Osteoblast (primary cell): ENCODE data around the gene RNF112. TPM values are rescaled to one million over a fixed set of nuclear protein-coding genes. Genes with fewer than 3 reads are reported as not detected.
A peak's percentile ranks its signal among the peaks of the same experiment; 100 is the strongest.

Experiments used
- DNase-seq: peaks from one replicate; pipeline ENCODE4 v3.0.0; 2011; ENCODE audit warnings: low spot score, mixed read lengths; ENCODE audit not compliant: insufficient read length; ENCODE audit errors: missing footprints
- H2AFZ ChIP-seq: 2 replicates; pipeline ENCODE4 v1.6.0; 2011; ENCODE audit warnings: mild to moderate bottlenecking, low read length
- H3K27ac ChIP-seq: 2 replicates; pipeline ENCODE4 v1.5.1; 2011; ENCODE audit warnings: mild to moderate bottlenecking, low read depth, low read length, moderate library complexity
- H3K27me3 ChIP-seq: 2 replicates; pipeline ENCODE4 v1.6.0; 2012; ENCODE audit warnings: mild to moderate bottlenecking, control low read depth, inconsistent platforms, low read length, moderate library complexity; ENCODE audit not compliant: insufficient read depth
- H3K36me3 ChIP-seq: 2 replicates; pipeline ENCODE4 v1.5.1; 2011; ENCODE audit warnings: mild to moderate bottlenecking, low read length, control low read depth, moderate library complexity; ENCODE audit not compliant: insufficient read depth
- H3K4me1 ChIP-seq: 2 replicates; pipeline ENCODE4 v1.5.1; 2011; ENCODE audit warnings: mild to moderate bottlenecking, low read length, control low read depth, moderate library complexity; ENCODE audit not compliant: insufficient read depth
- H3K4me2 ChIP-seq: 2 replicates; pipeline ENCODE4 v1.6.0; 2011; ENCODE audit warnings: mild to moderate bottlenecking, low read length; ENCODE audit not compliant: insufficient read depth
- H3K4me3 ChIP-seq: fragments of 200-600 bp; sonication (generic); 3 replicates; pipeline ENCODE4 v1.5.1; 2012; ENCODE audit warnings: mild to moderate bottlenecking, low read length, inconsistent platforms; ENCODE audit not compliant: insufficient read depth
- H3K79me2 ChIP-seq: 2 replicates; pipeline ENCODE4 v1.6.0; 2012; ENCODE audit warnings: mild to moderate bottlenecking, low read length, control low read depth, inconsistent platforms; ENCODE audit not compliant: insufficient read depth
- H3K9me3 ChIP-seq: 2 replicates; pipeline ENCODE4 v1.5.1; 2011; ENCODE audit warnings: low read depth, low read length, control low read depth
- H4K20me1 ChIP-seq: 2 replicates; pipeline ENCODE4 v1.6.0; 2012; ENCODE audit warnings: mild to moderate bottlenecking, low read length, control low read depth; ENCODE audit not compliant: insufficient read depth
- CTCF ChIP-seq: IDR thresholded peaks from 2 replicates; pipeline ENCODE4 v1.5.1; 2011; ENCODE audit warnings: mild to moderate bottlenecking, low read depth, low read length, moderate library complexity; ENCODE audit errors: extremely low read depth
- total RNA-seq: library from RNA; depleted of rRNA; stranded (reverse); fragments of >200 nt; gene quantifications from 2 replicates; pipeline ENCODE4 v1.2.3, GENCODE V29; 2012

Gene RNF112
- total RNA-seq, 1 donor, result 0.36 TPM

DNA sequence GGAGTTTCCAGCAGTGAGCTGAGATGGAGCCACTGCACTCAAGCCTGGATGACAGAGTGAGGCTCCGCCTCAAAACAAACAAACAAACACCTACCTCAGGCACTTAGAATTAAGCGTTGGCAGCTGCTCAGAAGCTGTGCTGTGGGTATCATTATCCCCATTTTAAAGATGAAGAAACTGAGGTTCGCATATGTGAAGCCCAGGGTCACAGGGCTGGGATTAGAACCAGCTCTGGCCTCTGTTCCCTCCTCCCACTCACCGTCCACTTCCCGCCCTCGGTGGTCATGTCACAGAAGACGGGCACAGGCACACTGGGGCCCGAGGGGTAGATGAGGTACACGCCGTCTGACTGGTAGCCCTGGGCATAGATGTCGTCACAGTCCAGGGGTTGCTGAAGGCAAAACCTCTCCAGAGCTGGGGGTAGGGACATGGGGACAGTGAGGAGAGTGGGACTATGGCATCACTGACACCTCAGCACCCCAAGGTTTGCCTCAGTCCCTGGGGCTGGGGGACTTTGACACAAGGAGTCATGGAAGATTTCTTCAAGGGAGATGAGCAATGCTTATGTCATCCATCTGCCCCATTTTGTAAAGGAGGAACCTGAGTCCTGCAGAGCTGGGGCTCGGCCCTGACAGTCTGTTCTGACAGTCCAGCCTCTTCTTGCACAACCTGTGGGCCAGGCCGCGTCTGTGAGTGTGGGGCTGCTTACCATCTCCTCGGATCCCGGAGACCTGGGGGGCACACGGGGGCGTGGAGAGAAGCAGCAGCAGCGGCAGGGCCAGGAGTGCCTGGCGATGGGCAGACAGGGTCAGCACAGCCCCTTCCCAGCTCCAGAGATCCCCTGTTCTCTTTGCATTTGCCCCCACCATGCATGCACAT lies 24.7 kb upstream of the RNF112 start:
- peaks cover 5% of the 10 kb centered on the region for H3K79me2 ChIP-seq
- H3K4me2 ChIP-seq, result peak overlapping the region; percentile 74
- DNase-seq, result peak; percentile 95
- H4K20me1 ChIP-seq, result peaks cover 11% of the 10 kb centered on the region
- no peak for TF ChIP-seq CTCF
- peaks cover 35% of the 10 kb centered on the region for H3K4me1 ChIP-seq
- H3K27me3 ChIP-seq, result no peaks in the 10 kb centered on the region
- no peak overlapping the region for H2AFZ ChIP-seq
- H3K36me3 ChIP-seq, result peaks cover 44% of the 10 kb centered on the region
- peak overlapping the region; percentile 53 for H3K27ac ChIP-seq
- H3K4me3 ChIP-seq, result peak overlapping the region; percentile 42
- no peaks in the 10 kb centered on the region for H3K9me3 ChIP-seq

GRCh38 chr17:19386974-19387920 lies 23.8 kb upstream of the RNF112 start, which contains the start of gene MFAP4:
TSS of gene MFAP4 (minus strand) at chr17:19387190. CDS start at chr17:19387155, 35 bp downstream.
- Histone ChIP-seq H3K27me3 (no peaks in the 10 kb centered on the region), H3K79me2 (peaks cover 3% of the 10 kb centered on the region), H2AFZ (no peak within 1 kb of the TSS), H3K4me2 (peak within 1 kb of the TSS; percentile 74), H3K36me3 (peaks cover 36% of the 10 kb centered on the region), H3K4me1 (peaks cover 35% of the 10 kb centered on the region), H3K27ac (peak within 1 kb of the TSS; percentile 83), H3K9me3 (no peaks in the 10 kb centered on the region), H4K20me1 (peaks cover 11% of the 10 kb centered on the region), H3K4me3 (peak within 1 kb of the TSS; percentile 51)
- TF ChIP-seq CTCF, result no peak
- DNase-seq, result peak; percentile 93

GRCh38 chr17:19387921-19388521 lies 23.0 kb upstream of the RNF112 start:
- peak overlapping the region; percentile 83 for H3K27ac ChIP-seq
- peak overlapping the region; percentile 13 for H3K4me3 ChIP-seq
- peaks cover 35% of the 10 kb centered on the region for H3K4me1 ChIP-seq
- peak overlapping the region; percentile 74 for H3K4me2 ChIP-seq
- TF ChIP-seq CTCF, result no peak
- no peaks in the 10 kb centered on the region for H3K27me3 ChIP-seq
- peaks cover 29% of the 10 kb centered on the region for H3K36me3 ChIP-seq
- peak; percentile 78 for DNase-seq
- H3K79me2 ChIP-seq, result no peaks in the 10 kb centered on the region
- H3K9me3 ChIP-seq, result no peaks in the 10 kb centered on the region
- peaks cover 6% of the 10 kb centered on the region for H4K20me1 ChIP-seq
- no peak overlapping the region for H2AFZ ChIP-seq
